ENCODE data around the gene CEL. TPM values are rescaled to one million over a fixed set of nuclear protein-coding genes. Genes with fewer than 3 reads are reported as not detected.
"Not testable (repeated sequence)": the region's sequence is repeated elsewhere in the genome, so short reads cannot be mapped to it uniquely, and the experiment has no call there.

The CEL gene
- total RNA-seq, 2 experiments from 2014 or later = 1.2 to 1.8 TPM

DNA sequence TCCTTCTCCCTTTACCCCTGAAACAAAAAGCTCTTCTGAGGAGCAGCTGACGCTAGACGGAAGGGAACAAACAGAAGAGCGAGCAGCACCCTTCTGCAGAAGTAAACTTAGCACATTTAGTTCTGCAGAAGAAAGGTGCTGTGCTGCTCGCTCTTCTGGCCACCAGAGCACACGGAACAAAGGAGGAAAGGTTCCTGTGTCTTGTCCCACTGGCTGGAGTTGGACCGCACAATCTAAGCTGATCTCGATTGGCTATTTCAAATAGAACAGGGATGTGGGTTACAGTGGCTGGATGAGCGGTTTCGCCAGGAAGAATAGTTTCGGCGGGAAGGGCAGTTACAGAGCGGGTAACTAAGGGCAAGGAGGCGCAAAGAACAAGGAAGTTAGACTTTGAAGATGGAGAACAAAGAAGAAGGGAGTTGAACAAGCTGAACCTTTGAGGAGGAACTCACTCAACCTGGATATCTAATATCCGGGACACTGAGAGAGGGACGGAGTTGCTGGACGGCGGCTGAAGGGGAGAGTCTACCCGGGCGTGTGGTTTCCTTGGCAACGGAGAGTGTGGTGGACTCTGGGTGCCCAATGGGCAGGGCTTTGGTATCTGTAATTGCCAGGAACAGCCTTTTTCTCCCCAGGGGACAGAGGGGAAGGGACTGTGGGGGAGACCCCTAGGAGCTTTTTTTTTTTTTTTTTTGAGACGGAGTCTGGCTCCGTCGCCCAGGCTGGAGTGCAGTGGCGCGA, 23.8 kb upstream of the CEL start:
- POLR2A ChIA-PET = no interaction called here
- Histone ChIP-seq H3K9me3 (ENCODE audit: low read length) (no peaks in the 10 kb centered on the region), H3K9me2 (ENCODE audit: insufficient read depth, low read length) (no peaks in the 10 kb centered on the region), H4K20me1 (ENCODE audit: insufficient read depth, low read length) (peaks cover 26% of the 10 kb centered on the region), H3K36me3 (ENCODE audit: insufficient read depth, low read length) (peaks cover 50% of the 10 kb centered on the region), H3K4me2 (ENCODE audit: low read length) (no peak overlapping the region), H3K27ac (ENCODE audit: low read depth, low read length, poor library complexity, severe bottlenecking) (no peak overlapping the region), H3K79me2 (ENCODE audit: insufficient read depth, low read depth, low read length) (peaks cover 67% of the 10 kb centered on the region), H3K4me3 (ENCODE audit: low read depth, low read length, poor library complexity, severe bottlenecking) (no peak overlapping the region), H2AFZ (ENCODE audit: low read length) (no peak overlapping the region), H3K4me1 (ENCODE audit: insufficient read depth, low read length, poor library complexity, severe bottlenecking) (no peaks in the 10 kb centered on the region)
- CTCF ChIA-PET (ENCODE audit: unreplicated experiment) = no interaction called here
- intact Hi-C loops (cut with micrococcal nuclease; ENCODE audit: unreplicated experiment) = no loop called here
- TF ChIP-seq, protein P1, sequence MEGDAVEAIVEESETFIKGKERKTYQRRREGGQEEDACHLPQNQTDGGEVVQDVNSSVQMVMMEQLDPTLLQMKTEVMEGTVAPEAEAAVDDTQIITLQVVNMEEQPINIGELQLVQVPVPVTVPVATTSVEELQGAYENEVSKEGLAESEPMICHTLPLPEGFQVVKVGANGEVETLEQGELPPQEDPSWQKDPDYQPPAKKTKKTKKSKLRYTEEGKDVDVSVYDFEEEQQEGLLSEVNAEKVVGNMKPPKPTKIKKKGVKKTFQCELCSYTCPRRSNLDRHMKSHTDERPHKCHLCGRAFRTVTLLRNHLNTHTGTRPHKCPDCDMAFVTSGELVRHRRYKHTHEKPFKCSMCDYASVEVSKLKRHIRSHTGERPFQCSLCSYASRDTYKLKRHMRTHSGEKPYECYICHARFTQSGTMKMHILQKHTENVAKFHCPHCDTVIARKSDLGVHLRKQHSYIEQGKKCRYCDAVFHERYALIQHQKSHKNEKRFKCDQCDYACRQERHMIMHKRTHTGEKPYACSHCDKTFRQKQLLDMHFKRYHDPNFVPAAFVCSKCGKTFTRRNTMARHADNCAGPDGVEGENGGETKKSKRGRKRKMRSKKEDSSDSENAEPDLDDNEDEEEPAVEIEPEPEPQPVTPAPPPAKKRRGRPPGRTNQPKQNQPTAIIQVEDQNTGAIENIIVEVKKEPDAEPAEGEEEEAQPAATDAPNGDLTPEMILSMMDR (conservative IDR thresholded peaks at IDR 0.05; ENCODE audit: low read length) = no peak
- TF ChIP-seq EZH2phosphoT487 (IDR thresholded peaks at IDR 0.05; ENCODE audit: borderline replicate concordance, low read depth, low read length) = no peak
- DNase-seq (ENCODE audit: low spot score) = no peak
- BruUV-seq (replicated peaks) = no TSS peak

DNA sequence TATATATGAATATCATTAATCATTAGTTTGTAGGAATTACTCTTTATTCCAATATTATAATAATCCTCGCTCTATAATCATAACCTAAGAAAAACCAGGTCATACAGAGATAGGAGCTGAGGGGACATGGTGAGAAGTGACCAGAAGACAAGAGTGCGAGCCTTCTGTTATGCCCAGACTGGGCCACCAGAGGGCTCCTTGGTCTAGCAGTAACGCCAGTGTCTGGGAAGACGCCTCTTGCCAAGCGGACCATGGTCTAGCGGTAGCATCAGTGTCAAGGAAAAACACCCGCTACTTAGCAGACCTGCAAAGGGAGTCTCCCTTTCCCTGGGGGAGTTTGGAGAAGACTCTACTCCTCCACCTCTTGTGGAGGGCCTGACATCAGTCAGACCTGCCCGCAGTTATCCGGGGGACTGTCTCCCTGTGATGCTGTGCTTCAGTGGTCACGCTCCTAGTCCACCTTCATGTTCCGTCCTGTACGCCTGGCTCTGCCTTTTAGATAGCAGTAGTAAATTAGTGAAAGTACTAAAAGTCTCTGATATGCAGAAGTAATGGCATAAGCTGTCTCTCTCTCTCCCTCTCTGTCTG, 20.8 kb upstream of the CEL start:
- peak; percentile 43 for DNase-seq (ENCODE audit: low spot score)
- H3K9me3 ChIP-seq (ENCODE audit: low read length); H3K9me2 ChIP-seq (ENCODE audit: insufficient read depth, low read length); H3K4me2 ChIP-seq (ENCODE audit: low read length); POLR2A ChIA-PET; H3K4me1 ChIP-seq (ENCODE audit: insufficient read depth, low read length, poor library complexity, severe bottlenecking); BruUV-seq (replicated peaks); H3K27ac ChIP-seq (ENCODE audit: low read depth, low read length, poor library complexity, severe bottlenecking); CTCF ChIA-PET (ENCODE audit: unreplicated experiment); H2AFZ ChIP-seq (ENCODE audit: low read length); H3K4me3 ChIP-seq (ENCODE audit: low read depth, low read length, poor library complexity, severe bottlenecking): not testable (repeated sequence)
- Histone ChIP-seq H3K79me2 (ENCODE audit: insufficient read depth, low read depth, low read length) (peaks cover 37% of the 10 kb centered on the region), H4K20me1 (ENCODE audit: insufficient read depth, low read length) (peaks cover 19% of the 10 kb centered on the region), H3K36me3 (ENCODE audit: insufficient read depth, low read length) (peaks cover 68% of the 10 kb centered on the region)
- TF ChIP-seq, protein P1 (conservative IDR thresholded peaks at IDR 0.05; ENCODE audit: low read length) = peak; percentile 75
- intact Hi-C loops (cut with micrococcal nuclease; ENCODE audit: unreplicated experiment) = loop anchor here (2.0 kb wide), 1 partner anchor 104 kb away; no protein-coding TSS in a partner anchor

DNA sequence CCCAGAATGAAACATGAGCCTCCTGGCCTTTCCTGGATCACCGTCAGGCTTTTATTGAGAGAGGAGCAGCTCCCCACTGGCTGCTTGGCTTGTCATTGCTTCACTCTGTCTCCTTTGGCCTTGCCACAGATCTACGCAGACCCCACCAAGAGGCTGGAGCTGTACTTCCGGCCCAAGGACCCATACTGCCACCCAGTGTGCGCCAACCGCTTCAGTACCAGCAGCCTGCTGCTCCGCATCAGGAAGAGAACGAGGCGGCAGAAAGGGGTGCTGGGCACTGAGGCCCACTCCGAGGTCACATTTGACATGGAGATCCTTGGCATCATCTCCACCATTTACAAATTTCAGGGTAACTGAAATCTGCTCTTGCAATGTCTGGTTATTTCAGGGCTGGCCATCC, 19.8 kb upstream of the CEL start:
- H4K20me1 ChIP-seq (ENCODE audit: insufficient read depth, low read length) = peaks cover 14% of the 10 kb centered on the region
- no peak overlapping the region for H3K4me3 ChIP-seq (ENCODE audit: low read depth, low read length, poor library complexity, severe bottlenecking)
- no peak overlapping the region for H3K4me2 ChIP-seq (ENCODE audit: low read length)
- no peaks in the 10 kb centered on the region for H3K9me2 ChIP-seq (ENCODE audit: insufficient read depth, low read length)
- no TSS peak for BruUV-seq (replicated peaks)
- no peak for DNase-seq (ENCODE audit: low spot score)
- TF ChIP-seq EZH2phosphoT487 (IDR thresholded peaks at IDR 0.05; ENCODE audit: borderline replicate concordance, low read depth, low read length) = no peak
- TF ChIP-seq, protein P1 (conservative IDR thresholded peaks at IDR 0.05; ENCODE audit: low read length) = no peak
- peaks cover 28% of the 10 kb centered on the region for H3K79me2 ChIP-seq (ENCODE audit: insufficient read depth, low read depth, low read length)
- H2AFZ ChIP-seq (ENCODE audit: low read length) = no peak overlapping the region
- no peaks in the 10 kb centered on the region for H3K9me3 ChIP-seq (ENCODE audit: low read length)
- ChIA-PET POLR2A (interaction anchor here (1.1 kb wide), 1 partner anchor 11 kb away, joined by 4 read pairs; the partner anchor contains the start of gene GTF3C5), CTCF (ENCODE audit: unreplicated experiment) (no interaction called here)
- H3K27ac ChIP-seq (ENCODE audit: low read depth, low read length, poor library complexity, severe bottlenecking) = no peak overlapping the region
- no peaks in the 10 kb centered on the region for H3K4me1 ChIP-seq (ENCODE audit: insufficient read depth, low read length, poor library complexity, severe bottlenecking)
- H3K36me3 ChIP-seq (ENCODE audit: insufficient read depth, low read length) = peaks cover 75% of the 10 kb centered on the region
- intact Hi-C loops (cut with micrococcal nuclease; ENCODE audit: unreplicated experiment) = loop anchor here (2.0 kb wide), 1 partner anchor 103 kb away; no protein-coding TSS in a partner anchor
